CD4-positive, alpha-beta T cell treated with Interleukin-10 for 1 hour (primary cell): ENCODE measurements around the gene IL21R.
"Not testable (repeated sequence)": the region's sequence is repeated elsewhere in the genome, so short reads cannot be mapped to it uniquely, and the experiment has no call there.

Experiments used
- DNase-seq: peaks from one replicate; pipeline ENCODE4 v3.0.0-alpha.2; 2020

Gene IL21R

DNA sequence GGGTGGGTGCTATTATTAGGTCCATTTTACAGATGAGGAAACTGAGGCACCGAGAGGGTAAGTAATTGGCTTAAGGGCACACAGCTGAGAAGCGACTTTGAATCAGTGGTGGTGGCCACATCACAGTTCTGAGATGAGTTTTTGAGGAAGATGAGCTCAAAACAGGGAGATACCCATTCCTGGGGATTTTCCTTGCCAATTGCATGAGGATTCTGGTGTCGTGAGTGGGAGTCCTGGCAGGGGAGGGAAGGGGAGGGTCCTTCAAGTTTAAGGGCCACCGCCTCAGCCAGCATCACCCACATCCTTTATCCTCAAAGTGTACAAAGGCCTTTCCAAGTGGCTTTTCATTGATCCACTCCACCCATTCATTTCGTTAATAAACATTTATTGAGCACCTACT is 45.3 kb downstream of the IL21R start:
- DNase-seq = no peak

DNA sequence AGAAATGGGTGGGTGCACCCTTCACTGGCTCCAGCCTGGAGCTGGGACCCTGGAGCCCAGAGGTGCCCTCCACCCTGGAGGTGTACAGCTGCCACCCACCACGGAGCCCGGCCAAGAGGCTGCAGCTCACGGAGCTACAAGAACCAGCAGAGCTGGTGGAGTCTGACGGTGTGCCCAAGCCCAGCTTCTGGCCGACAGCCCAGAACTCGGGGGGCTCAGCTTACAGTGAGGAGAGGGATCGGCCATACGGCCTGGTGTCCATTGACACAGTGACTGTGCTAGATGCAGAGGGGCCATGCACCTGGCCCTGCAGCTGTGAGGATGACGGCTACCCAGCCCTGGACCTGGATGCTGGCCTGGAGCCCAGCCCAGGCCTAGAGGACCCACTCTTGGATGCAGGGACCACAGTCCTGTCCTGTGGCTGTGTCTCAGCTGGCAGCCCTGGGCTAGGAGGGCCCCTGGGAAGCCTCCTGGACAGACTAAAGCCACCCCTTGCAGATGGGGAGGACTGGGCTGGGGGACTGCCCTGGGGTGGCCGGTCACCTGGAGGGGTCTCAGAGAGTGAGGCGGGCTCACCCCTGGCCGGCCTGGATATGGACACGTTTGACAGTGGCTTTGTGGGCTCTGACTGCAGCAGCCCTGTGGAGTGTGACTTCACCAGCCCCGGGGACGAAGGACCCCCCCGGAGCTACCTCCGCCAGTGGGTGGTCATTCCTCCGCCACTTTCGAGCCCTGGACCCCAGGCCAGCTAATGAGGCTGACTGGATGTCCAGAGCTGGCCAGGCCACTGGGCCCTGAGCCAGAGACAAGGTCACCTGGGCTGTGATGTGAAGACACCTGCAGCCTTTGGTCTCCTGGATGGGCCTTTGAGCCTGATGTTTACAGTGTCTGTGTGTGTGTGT is 46.8 kb downstream of the IL21R start:
- no peak for DNase-seq

DNA sequence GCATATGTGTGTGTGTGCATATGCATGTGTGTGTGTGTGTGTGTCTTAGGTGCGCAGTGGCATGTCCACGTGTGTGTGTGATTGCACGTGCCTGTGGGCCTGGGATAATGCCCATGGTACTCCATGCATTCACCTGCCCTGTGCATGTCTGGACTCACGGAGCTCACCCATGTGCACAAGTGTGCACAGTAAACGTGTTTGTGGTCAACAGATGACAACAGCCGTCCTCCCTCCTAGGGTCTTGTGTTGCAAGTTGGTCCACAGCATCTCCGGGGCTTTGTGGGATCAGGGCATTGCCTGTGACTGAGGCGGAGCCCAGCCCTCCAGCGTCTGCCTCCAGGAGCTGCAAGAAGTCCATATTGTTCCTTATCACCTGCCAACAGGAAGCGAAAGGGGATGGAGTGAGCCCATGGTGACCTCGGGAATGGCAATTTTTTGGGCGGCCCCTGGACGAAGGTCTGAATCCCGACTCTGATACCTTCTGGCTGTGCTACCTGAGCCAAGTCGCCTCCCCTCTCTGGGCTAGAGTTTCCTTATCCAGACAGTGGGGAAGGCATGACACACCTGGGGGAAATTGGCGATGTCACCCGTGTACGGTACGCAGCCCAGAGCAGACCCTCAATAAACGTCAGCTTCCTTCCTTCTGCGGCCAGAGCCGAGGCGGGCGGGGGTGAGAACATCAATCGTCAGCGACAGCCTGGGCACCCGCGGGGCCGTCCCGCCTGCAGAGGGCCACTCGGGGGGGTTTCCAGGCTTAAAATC is 47.6 kb downstream of the IL21R start:
- peak; percentile 87 for DNase-seq

DNA sequence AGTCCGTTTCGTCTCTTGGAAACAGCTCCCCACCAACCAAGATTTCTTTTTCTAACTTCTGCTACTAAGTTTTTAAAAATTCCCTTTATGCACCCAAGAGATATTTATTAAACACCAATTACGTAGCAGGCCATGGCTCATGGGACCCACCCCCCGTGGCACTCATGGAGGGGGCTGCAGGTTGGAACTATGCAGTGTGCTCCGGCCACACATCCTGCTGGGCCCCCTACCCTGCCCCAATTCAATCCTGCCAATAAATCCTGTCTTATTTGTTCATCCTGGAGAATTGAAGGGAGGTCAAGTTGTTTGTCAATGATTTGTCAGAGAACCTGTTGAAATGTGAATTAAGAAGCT is 48.2 kb downstream of the IL21R start:
- no peak for DNase-seq

DNA sequence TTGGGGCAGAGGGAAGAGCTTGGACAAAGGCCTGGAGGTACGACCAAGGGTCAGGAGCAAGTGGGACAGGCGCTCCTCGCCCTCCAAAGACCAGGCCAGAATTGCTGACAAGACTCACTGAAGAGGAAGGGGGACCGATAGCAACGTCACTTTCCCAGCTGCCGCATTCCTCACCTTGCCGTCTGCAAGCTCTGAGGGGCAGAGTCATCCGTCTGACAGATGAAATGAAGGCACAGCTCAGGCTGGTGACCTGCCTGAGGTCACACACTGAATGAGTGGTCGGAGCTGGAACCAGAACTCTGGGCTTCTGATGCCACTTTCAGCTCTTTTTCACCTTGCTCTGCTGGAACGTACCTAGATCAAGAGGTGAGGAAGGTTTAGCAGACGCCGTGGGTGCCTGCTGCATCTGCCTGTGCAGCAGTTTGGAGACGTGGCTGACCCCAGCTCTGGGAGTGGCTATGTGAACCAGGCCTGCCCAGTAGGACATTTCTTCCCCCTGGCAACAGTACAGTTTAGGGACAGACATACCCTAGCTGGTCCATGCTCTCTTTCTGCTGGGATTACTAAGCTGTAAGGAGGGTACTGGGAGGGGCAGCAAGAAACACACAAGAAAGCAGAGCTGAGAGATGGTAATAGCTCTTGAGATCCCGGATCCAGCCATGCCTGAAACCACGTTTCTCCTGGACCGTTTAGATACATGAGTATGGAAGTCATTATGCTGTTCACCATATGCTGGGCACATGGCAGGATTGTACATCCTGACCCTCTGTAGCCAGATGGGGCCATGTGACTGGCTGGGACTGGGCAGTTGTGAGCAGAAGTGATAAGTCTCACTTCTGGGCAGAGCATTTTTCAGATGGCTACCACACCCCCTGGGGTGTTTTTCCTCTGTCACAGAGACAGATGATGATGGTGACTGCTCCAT is 50.9 kb downstream of the IL21R start:
- DNase-seq = no peak

DNA sequence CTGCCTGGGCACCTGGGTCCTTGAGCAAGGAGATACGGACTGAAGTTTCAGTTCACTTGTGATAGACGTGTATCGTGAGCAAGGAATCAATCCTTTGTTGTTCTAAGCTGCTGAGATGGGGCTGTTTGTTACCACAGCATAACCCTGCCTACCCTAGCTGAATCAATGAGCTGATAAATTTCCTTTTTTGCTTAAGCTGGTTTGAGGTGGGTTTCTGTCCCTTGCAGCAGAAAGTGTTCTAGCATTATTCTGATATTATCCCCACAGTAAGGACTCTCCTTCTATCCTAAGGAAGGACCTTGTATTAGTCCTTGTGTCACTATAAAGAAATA is 51.5 kb downstream of the IL21R start:
- no peak for DNase-seq

DNA sequence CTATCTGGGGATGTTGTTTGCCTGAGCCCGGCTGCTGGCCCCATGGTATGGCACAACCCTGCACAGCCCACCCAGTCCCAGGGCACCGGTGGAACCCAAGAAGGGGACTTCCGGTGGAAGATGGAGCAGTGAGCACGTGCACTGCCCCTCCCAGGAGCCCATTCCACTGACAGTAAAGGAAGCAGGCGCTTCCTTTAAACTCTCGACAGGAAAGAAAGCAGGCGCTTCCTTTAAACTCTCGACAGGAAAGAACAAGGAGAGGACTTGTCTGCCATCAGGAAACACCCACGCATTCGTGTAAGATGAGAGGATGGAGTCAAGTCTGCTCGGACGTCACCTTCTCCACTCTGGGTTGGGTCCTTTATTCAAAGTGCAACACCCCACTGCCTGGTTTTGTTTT is 53.7 kb downstream of the IL21R start:
- DNase-seq = peak; percentile 21

DNA sequence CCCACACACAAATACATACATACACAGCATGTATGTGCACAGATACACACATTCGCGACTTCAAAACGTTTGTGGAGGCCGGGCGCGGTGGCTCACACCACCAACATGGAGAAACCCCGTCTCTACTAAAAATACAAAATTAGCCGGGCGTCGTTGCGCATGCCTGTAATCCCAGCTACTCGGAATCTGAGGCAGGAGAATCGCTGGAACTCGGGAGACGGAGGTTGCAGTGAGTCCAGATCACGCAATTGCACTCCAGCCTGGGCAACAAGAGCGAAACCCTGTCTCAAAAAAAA is 55.6 kb downstream of the IL21R start:
- not testable (repeated sequence) for DNase-seq

DNA sequence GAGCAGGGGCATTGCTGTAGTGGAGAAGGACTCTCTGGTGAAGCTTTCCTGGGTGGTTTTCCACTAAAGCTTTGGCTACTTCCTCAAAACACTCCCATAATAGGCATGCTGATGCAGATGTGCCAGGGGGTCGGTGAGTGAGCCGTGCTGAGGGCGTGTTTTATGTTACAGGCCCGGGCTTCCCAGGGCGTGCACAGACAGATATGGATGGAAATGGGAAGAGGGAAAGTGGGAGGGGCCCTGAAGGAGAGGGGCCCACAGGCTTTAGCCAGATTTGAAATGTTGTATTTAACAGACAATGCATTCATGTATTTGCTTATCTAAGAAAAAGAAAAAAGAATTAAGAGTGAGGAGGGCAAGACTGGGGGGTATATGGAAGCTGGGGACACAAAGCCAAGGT is 56.3 kb downstream of the IL21R start:
- no peak for DNase-seq

DNA sequence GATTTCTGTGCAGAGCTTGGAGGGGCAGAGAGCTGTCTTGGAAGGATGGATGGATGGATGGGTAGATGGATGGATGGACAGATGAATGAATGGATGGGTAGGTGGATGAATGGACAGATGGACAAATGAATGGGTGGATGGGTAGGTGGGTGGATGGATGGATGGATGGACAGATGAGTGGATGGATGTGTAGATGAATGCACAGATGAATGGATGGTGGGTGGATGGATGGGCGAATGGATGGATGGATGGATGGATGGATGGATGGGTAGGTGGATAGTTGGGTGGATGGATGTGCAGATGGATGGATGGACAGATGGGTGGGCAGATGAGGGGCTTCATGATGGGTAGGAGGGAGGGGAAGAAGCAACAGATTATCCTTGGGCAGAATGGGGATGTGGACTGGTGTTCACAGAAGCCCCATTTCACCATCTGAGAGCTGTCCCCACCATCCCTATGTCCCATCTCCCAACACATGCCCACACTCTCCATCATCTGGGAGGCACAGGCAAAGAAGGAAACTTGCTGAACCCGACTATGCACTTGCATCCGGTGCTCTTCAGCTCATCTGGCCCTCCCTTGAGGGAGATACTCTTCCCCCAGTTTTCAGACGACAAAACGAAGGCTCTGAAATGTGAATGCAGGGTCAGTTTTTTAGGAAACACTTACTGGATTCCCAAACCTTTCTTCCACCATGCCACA is 57.2 kb downstream of the IL21R start:
- no peak for DNase-seq

DNA sequence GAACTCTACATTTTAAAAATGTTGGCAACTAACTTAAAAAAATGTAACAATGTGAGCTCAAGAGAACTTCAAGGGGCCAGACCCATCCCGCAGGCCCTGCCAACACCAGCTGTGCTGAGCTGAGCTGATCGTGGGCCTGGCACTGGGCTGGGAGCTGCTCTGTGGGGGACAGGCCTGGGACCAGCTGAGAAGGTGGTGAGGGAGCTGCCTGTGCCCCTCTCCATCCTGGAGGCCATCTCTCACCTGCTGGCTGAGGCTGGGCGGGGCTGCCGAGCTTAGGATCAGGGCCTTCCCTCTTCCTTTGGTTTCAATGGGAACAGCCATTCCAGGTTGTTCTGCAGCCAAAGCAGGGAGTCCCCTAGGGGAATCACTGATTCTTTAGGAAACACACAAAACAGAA is 58.2 kb downstream of the IL21R start:
- DNase-seq = no peak

DNA sequence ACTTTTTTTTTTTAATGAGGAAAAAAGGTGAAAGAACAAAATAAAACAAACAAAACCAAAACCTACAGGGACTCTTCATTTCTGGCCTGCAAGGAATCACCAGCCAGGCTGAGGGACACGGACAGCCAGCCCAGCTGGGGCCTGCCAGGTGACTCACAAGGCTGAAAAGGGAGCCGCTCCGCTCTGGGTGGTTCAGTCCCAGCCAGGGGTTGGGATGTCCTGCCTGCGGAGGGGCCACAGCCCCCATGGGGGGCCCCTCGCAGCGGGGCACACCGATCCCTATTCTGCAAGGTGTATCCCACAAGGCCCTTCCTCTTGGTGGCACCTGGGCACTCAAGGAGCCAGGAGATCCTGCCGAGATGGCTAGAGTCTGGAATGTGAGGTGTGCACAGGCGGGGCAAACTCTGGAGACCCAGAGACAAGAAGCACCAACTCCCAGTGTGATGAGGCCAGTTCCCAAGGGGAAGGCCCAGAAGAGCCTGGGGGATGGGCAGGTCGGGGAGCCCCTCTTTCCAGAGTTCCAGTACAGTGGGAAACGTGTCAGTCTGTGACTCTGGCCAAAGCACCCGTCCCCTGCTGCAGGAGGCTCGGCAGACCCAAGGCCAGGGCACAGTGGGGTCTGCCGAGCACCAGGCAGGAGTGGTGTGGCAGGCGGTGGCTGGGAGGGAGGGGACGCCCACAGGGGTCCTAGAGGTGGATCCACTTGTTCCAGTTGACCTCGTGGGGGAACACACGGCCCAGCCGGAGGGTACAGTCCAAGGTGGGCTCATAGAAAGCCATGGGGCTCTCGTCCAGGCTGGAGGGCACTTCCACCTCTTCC is 58.9 kb downstream of the IL21R start:
- no peak for DNase-seq

DNA sequence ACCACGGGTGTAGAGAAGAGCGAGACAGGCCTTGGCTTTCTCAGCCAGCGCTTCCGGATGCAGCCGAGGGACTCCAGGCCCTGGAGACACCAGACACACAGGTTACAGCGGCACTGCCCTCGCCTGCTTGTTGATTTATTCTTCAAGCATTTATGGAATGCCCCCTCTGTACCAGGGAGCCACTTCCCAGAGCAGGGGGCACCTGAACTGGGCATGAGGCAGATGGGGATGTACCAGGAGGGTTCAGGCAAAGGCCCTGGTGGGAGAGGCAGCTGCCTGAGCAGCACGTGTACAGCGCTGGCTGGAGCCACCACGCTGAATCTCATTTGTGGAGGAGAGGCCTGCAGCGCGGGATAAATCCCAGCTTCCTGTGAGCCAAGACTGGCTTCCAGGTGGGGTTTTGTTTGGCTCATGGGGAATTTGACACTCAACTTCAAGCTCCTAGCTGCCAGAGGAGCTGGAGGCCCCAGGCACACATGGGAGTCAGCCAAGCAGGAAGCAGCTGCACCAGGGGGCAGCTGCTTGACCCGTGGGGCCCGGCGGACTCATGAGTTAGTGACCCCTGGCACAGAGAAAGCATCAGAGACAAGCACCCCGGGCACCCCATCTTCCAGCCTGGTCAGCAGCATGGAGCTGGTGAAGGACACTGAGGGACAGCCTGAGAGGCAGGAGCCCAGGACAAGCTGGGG is 59.7 kb downstream of the IL21R start:
- DNase-seq = no peak

DNA sequence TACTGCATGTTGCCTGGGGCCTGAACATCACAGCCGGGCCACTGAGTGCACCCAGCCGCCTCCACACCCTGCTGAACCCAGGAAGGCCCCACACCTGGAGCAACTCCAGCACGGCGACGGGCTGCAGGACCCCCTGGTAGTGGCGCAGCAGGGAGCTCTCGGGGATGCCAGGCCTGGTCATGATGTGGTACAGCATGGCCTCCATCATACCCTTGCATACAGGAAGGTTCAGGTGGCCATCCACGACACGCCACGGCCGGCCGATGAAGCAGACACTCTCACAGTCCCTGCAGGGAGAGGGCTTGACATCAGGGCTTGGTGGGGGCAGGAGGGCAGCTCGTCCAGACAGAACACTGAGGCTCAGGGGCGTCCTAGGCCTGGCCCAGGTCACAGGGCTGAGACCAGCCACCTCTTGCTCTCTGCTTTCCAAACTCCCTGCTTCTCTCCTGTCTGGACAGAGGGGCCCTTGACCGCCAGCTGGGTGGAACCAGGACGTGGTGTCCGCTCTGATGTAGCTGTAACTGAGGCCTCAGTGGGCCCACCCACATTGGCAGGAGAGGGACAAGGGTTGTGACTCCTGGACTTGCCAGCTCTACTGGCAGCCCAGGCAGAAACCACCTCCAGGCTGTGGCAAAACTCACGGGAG is 60.3 kb downstream of the IL21R start:
- no peak for DNase-seq

DNA sequence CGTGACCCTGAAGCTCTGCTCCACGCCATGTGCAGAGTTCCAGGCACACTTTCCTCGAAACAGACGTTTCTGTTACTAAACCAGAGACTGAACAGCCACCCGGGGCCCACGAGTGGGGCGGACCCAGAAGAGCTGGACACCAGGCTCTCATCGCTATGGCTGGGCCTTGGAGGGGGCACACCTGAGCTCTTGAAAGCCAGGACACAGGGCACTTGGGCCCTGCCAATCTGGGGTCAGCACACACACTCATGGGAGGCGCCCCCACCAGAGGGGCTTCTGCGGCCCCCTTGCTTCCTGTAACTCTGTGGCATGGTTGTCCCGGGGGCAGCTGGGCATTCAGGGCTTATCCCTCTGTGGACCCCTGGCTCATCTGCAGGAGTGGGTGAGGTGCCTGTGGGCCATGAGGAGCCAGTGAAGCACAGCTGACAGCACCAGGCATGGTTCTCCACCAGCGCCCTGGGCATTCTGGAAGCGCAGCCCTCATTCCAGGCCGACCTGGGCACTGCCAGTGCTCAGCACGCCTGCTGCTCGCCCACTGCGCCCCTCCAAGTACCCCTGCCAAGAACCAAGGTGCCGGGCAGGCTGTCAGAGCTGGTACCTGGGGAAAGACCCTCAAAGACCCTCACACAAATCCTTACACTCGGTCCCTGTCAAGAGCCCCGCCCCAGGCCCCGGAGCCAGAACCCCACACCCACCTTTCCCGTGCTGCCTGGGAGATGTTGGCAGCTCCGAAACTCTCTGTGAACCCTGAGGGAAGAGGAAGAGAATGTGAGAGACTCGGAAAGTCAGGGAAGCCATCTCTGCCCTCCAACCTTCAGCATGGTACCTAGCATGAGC is 61.1 kb downstream of the IL21R start:
- no peak for DNase-seq

DNA sequence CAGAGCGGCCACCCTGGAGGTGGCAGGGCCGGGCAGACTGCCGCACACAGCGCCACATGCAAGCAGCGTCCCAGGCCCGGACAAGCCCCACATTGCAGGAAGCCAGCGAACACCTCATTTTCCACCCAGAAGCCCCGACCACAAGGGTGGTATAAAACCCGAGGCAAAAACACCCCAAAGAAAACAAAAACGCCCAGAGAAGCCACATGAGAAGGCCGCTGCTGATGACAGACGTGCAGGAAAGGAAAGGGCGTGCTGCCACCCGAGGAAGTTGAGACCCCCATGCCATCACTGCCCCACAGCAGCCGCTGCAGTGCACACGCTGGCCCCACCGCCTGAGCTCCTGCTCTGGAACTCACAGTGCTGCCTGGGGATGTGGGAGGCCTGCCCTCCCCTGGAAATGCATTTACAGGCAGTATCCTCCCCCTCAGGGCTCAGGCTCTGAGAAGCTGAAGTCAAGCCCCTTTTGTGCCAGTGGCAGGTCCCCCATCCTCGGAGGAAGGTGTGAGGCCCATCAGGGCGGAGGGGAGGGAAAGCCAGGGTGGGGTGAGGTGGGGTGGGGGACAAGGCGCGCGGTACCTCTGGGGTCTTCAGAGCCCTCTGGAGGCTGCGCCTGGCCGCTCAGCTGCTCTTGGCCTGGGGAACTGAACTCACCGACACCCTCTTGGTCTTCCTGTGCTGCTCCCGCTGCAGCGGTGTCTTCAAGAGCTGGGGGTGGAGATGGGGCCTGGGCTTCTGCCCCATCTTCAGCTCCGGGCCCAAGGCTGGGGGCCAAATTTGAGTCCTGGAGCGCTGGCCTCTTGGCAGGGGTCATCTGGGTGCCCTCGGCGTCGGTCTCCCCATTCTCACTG is 62.0 kb downstream of the IL21R start:
- peak; percentile 73 for DNase-seq

DNA sequence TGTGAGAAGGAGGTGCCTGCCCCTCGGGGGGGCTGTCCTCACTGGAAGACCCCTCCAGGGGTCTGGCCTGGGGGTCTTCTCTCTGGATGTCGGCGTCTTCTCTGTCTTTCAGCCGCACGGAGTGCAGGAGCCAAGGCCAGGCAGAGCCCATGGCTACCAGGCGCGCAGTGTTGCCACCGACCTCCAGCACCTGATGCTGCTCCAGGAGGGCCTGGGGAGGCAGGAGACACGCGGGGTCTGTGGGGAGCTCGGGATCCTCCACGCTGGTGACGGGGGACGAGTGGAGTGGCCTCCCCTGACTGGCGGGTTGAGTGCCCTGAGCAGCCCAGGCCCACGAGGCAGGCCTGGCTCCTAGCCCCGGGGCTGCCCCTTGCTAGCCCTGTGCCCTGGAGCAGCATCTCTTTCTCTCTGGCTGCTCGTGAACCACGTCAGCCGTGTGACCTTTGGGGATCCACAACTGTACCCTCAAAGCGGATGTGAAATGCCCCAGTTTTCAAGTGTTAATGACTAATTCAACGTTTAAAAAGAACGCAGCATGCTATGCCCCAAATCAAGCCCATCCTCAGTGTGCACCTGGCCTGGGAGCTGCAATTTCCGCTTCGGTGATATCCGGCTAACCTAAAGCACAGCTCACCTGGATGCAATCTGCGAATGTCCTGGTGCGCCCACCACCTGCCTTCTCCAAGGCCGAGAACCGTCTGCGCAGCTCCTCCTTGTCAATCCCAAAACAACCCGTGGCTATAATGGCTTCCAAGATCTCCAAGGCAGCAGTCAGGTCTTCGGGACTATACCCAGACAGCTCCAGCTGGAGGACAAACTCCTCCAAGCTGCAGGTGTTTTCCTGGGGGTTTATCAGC is 62.9 kb downstream of the IL21R start:
- DNase-seq = peak; percentile 37

DNA sequence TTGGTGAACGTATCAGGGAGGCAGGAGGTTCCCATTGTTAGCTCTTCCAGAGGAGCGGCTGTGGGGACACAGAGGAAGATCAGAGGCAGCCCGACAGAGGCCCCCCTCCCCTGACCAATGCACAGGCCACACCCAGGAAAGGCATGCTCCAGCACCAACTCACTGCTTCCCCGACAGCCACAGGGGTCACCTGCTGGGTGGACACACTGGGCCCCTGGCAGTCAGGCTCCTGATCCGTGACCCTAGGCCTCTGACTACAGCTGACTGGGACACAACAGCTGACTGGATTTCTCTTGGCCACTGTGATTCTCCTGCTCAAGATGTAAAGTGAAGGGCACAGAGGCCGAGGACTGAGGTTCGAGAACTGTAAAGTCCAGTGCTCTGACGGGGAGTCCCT is 63.5 kb downstream of the IL21R start:
- DNase-seq = no peak
